ENCODE data around the gene CDA.

DNA sequence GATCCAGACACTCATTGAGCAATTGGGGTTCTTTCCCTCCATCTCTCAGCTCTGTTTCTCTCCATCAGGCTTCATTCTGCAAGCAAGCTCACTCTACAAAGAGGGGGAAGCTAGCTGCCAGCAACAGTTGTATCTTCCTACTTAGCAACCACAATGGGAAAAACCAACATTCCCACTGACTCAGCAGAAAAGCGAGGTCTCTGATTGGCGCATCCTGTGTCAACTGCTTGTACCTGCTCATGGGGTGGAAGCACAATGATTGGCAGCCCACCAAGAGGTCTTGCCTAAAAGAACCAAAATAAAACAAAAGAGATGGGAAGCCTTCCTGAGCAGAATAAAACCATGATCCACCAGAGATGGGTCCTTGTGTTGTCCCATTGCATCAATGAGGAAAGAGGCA is 4.0 kb upstream of the CDA start:
- TF ChIP-seq, protein P1, sequence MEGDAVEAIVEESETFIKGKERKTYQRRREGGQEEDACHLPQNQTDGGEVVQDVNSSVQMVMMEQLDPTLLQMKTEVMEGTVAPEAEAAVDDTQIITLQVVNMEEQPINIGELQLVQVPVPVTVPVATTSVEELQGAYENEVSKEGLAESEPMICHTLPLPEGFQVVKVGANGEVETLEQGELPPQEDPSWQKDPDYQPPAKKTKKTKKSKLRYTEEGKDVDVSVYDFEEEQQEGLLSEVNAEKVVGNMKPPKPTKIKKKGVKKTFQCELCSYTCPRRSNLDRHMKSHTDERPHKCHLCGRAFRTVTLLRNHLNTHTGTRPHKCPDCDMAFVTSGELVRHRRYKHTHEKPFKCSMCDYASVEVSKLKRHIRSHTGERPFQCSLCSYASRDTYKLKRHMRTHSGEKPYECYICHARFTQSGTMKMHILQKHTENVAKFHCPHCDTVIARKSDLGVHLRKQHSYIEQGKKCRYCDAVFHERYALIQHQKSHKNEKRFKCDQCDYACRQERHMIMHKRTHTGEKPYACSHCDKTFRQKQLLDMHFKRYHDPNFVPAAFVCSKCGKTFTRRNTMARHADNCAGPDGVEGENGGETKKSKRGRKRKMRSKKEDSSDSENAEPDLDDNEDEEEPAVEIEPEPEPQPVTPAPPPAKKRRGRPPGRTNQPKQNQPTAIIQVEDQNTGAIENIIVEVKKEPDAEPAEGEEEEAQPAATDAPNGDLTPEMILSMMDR (IDR thresholded peaks at IDR 0.05 in 2 of 3, conservative IDR thresholded peaks at IDR 0.05 in 1 of 3; ENCODE audit: control insufficient read depth in 2 of 3, extremely low read depth in 1 of 3, insufficient read depth in 1 of 3, low read depth in 3 of 3, low read length in 3 of 3) = no peak
- TF ChIP-seq MTA2 (IDR thresholded peaks at IDR 0.05; ENCODE audit: low read depth) = no peak
